Breast epithelium (tissue), 4 donors: Measurements from ENCODE around the gene SKIL. TPM values are rescaled to one million over a fixed set of nuclear protein-coding genes. Genes with fewer than 3 reads are reported as not detected.
"Not testable (repeated sequence)": the region's sequence is repeated elsewhere in the genome, so short reads cannot be mapped to it uniquely, and the experiment has no call there.

Experiments used
- DNase-seq, 2 donors: peaks; one replicate each; pipeline ENCODE4 v3.0.0-alpha.2; 2019; ENCODE audit warnings: low spot score in 2 of 2
- H3K27ac ChIP-seq, 2 donors: fragments of 200-600 bp; sonication (generic) in 1 of 2; one replicate each; pipeline ENCODE4 v1.5.1; 2016 to 2019; ENCODE audit warnings: mild to moderate bottlenecking in 1 of 2
- H3K27me3 ChIP-seq, 2 donors: fragments of 200-600 bp; sonication (generic) in 1 of 2; one replicate each; pipeline versions ENCODE4 v1.5.1 to v1.6.0; 2017 to 2019; ENCODE audit warnings: control low read depth in 1 of 2, mild to moderate bottlenecking in 1 of 2
- H3K36me3 ChIP-seq: fragments of 200-600 bp; one replicate; pipeline ENCODE4 v1.5.1; 2019
- H3K4me1 ChIP-seq, 2 donors: fragments of 200-600 bp; sonication (generic); one replicate each; pipeline ENCODE4 v1.5.1; 2016 to 2019; ENCODE audit warnings: control low read depth in 1 of 2
- H3K4me3 ChIP-seq, 3 donors: fragments of 200-600 bp; sonication (generic); 1 replicate in 2 of 3; 2 replicates in 1 of 3; pipeline ENCODE4 v1.5.1; 2016 to 2019; ENCODE audit warnings: mild to moderate bottlenecking in 3 of 3, moderate library complexity in 2 of 3
- H3K9me3 ChIP-seq, 2 donors: fragments of 200-600 bp; sonication (generic) in 1 of 2; one replicate each; pipeline ENCODE4 v1.5.1; 2016 to 2019; ENCODE audit warnings: control low read depth in 1 of 2
- POLR2A ChIP-seq: fragments of 450-650 bp; IDR thresholded peaks from one replicate; pipeline ENCODE4 v1.6.1; 2016; ENCODE audit warnings: antibody characterized with exemption, mild to moderate bottlenecking, moderate library complexity
- POLR2AphosphoS5 ChIP-seq, 3 donors: sonication (generic); formaldehyde crosslinking; IDR thresholded peaks; one replicate each; pipeline ENCODE4 v1.6.1; 2017; ENCODE audit warnings: antibody characterized with exemption in 3 of 3
- intact Hi-C: fragments of 100-400 bp; cut with DNase I; formaldehyde crosslinking; loops from one replicate; pipeline ENCODE4 v1.15.1; 2023; ENCODE audit warnings: low total_unique reads
- total RNA-seq, 3 donors: library from RNA; depleted of rRNA; stranded (reverse); fragments of >200 nt; gene quantifications; one replicate each; pipeline ENCODE4 v1.1.0, GENCODE V29; 2016
- TF ChIP-seq, protein P1 (sequence below), 3 donors: fragments of 450-650 bp; IDR thresholded peaks; one replicate each; pipeline ENCODE4 v1.5.1; 2016 to 2017; ENCODE audit warnings: antibody characterized with exemption in 3 of 3, mild to moderate bottlenecking in 3 of 3, moderate library complexity in 3 of 3

The SKIL gene
- total RNA-seq, 3 donors from 2014 or later: 37.0 to 64.5 (median 53.1) TPM

GRCh38 chr3:170338690-170339340 lies 18.7 kb upstream of the SKIL start:
- no peak for DNase-seq
- TF ChIP-seq POLR2A (no peak), POLR2AphosphoS5 (IDR thresholded peaks at IDR 0.05) (no peak)
- TF ChIP-seq, protein P1, sequence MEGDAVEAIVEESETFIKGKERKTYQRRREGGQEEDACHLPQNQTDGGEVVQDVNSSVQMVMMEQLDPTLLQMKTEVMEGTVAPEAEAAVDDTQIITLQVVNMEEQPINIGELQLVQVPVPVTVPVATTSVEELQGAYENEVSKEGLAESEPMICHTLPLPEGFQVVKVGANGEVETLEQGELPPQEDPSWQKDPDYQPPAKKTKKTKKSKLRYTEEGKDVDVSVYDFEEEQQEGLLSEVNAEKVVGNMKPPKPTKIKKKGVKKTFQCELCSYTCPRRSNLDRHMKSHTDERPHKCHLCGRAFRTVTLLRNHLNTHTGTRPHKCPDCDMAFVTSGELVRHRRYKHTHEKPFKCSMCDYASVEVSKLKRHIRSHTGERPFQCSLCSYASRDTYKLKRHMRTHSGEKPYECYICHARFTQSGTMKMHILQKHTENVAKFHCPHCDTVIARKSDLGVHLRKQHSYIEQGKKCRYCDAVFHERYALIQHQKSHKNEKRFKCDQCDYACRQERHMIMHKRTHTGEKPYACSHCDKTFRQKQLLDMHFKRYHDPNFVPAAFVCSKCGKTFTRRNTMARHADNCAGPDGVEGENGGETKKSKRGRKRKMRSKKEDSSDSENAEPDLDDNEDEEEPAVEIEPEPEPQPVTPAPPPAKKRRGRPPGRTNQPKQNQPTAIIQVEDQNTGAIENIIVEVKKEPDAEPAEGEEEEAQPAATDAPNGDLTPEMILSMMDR (IDR thresholded peaks at IDR 0.05): no peak
- Histone ChIP-seq H3K4me1 (no peaks in the 10 kb centered on the region), H3K36me3 (no peaks in the 10 kb centered on the region), H3K27me3 (no peaks in the 10 kb centered on the region), H3K27ac (no peak overlapping the region), H3K4me3 (no peak overlapping the region), H3K9me3 (no peaks in the 10 kb centered on the region)
- intact Hi-C loops: no loop called here

DNA sequence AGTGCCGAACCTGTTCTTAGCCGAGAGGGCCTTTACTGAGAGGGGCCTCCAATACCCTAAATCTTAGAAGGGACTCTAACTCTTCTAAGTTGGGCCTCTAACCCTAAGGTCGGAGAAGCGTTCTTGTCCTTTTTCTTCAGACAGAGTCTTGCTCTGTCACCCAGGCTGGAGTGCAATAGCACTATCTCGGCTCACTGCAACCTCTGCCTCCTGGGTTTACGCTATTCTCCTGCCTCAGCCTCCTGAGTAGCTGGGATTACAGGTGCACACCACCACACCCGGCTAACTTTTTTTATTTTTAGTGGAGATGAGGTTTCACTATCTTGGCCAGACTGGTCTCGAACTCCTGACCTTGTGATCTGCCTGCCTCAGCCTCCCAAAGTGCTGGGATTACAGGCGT lies 15.2 kb upstream of the SKIL start:
- H3K27me3 ChIP-seq, H3K27ac ChIP-seq, intact Hi-C loops, H3K4me3 ChIP-seq, H3K9me3 ChIP-seq, H3K4me1 ChIP-seq, H3K36me3 ChIP-seq, DNase-seq: not testable (repeated sequence)

DNA sequence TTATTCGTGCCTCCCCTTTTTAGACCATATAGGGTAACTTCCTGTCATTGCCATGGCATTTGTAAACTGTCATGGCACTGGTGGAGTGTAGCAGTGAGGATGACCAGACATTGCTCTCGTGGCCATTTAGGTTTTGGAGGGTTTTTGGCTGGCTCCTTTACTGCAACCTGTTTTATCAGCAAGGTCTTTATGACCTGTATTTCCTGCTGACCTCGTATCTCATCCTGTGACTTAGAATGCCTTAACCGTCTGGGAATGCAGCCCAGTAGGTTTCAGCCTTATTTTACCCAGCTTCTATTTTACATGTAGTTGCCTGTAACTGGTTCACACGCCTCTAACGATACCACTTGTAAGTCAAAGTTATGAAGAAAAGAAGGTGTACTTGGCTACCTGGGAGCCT lies 13.7 kb upstream of the SKIL start:
- intact Hi-C loops: loop anchor here (1.0 kb wide), 1 partner anchor 16 kb away; no protein-coding TSS in a partner anchor
- H3K4me3 ChIP-seq, H3K27ac ChIP-seq, H3K36me3 ChIP-seq, H3K9me3 ChIP-seq, H3K4me1 ChIP-seq, DNase-seq, H3K27me3 ChIP-seq: not testable (repeated sequence)

DNA sequence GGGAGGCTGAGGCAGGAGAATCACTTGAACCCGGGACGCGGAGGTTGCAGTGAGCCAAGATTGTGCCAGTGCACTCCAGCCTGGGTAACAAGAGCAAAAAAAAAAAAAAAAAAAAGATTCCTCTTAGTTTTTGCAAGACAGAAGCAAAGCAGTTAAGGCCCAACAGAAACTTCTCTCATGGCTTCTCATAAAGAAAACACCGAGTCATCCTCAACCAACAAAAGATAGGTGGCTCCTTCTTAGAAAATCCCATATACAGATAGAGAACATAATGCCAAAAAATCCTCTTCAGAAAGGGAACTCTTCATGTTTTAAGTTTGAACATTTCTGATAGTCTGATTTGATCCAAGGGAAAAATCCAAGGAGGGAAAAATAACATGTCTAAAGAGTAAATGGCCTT lies 12.5 kb upstream of the SKIL start:
- no peaks in the 10 kb centered on the region for H3K27me3 ChIP-seq
- H3K36me3 ChIP-seq: no peaks in the 10 kb centered on the region
- H3K4me3 ChIP-seq: no peak overlapping the region
- intact Hi-C loops: no loop called here
- no peak for DNase-seq
- H3K27ac ChIP-seq: no peak overlapping the region
- H3K9me3 ChIP-seq: no peaks in the 10 kb centered on the region
- TF ChIP-seq, protein P1 (IDR thresholded peaks at IDR 0.05): no peak
- TF ChIP-seq POLR2AphosphoS5 (IDR thresholded peaks at IDR 0.05): no peak
- no peak for TF ChIP-seq POLR2A
- H3K4me1 ChIP-seq: no peaks in the 10 kb centered on the region

DNA sequence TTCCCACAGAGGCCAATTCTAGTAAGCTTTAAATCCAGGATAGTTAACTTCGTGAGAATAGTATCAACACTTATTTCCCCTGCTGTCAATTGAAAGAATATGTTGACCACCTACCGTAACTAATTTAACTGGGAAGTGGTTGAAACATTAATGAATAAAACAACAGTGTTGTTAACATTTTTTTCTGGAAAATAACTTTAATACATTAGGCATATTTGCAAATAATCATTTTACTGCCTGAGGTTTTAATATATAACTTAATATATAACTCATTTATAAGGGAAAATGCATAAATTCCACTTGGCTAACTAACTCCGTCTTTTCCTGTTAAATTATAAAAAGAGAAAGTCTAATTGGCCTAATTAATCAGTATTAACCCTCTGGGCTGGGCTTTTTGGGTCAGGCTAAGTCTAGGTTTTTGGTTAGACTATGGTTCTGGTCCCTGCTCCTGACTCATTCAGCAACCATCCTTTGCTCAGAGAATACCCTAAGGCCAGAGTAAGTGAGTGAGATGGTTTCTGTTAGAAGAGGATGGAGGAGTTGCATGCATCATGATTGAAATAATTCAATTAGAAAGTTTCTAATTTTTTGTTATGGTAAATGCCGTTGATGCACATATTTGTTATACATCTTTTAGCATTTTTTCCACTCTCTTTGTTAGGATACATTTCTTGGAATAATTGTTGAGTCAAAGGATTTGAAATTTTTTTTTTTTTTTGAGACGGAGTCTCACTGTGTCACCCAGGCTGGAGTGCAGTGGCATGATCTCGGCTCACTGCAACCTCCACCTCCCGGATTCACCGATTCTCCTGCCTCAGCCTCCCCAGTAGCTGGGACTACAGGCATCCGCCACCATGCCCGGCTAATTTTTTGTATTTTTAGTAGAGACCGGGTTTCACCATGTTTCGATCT lies 10.8 kb upstream of the SKIL start:
- Histone ChIP-seq H3K27ac (no peak overlapping the region), H3K9me3 (no peaks in the 10 kb centered on the region), H3K36me3 (no peaks in the 10 kb centered on the region), H3K4me3 (no peak overlapping the region), H3K27me3 (no peaks in the 10 kb centered on the region), H3K4me1 (no peaks in the 10 kb centered on the region)
- intact Hi-C loops: no loop called here
- TF ChIP-seq POLR2AphosphoS5 (IDR thresholded peaks at IDR 0.05) (no peak), POLR2A (no peak)
- TF ChIP-seq, protein P1 (IDR thresholded peaks at IDR 0.05): no peak
- DNase-seq: no peak
